ENCODE data around the gene DUS3L.

DUS3L gene

DNA sequence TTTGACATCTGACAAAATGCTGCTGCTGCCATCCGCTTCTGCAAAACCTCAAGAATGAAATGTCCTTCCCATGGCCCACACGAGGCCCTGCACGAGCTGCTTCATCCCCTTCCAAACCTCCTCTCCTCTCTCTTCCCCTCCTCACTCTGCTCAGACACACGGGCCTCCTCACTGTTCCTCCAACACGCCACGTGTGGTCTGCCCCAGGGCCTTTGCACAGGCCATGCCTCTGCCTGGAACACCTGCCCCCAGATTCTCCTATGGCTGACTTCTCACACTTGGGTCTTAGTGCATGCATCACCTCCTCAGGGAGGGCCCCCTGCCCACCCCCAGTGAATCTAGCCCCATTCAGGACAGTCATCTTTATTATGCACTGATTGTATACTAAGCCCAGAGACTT, 29.8 kb upstream of the DUS3L start:
- TF ChIP-seq, protein P1, sequence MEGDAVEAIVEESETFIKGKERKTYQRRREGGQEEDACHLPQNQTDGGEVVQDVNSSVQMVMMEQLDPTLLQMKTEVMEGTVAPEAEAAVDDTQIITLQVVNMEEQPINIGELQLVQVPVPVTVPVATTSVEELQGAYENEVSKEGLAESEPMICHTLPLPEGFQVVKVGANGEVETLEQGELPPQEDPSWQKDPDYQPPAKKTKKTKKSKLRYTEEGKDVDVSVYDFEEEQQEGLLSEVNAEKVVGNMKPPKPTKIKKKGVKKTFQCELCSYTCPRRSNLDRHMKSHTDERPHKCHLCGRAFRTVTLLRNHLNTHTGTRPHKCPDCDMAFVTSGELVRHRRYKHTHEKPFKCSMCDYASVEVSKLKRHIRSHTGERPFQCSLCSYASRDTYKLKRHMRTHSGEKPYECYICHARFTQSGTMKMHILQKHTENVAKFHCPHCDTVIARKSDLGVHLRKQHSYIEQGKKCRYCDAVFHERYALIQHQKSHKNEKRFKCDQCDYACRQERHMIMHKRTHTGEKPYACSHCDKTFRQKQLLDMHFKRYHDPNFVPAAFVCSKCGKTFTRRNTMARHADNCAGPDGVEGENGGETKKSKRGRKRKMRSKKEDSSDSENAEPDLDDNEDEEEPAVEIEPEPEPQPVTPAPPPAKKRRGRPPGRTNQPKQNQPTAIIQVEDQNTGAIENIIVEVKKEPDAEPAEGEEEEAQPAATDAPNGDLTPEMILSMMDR (conservative IDR thresholded peaks at IDR 0.05; ENCODE audit: low read length), result no peak
- no peak overlapping the region for H3K4me3 ChIP-seq (ENCODE audit: low read length)
- no peak for DNase-seq (ENCODE audit: low read depth)

DNA sequence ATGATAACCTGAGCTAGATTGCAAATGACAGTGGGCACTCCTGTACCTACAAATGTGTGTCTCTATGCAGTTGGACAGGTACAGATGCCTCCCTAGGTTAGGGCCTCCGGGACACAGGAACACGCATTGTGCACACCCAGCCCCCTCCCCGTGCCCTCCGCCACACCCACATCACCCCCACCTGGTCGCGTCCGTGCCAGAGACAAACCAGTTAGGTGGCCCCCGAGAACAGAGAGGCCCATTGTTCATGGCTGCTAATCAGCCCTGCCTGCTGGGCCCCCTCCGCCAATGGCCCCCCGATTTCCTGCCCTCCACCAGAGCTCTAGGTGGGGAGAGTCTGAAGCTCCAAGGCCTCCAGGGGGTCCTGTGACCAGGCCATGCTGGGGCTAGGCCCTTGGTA, 27.6 kb upstream of the DUS3L start:
- TF ChIP-seq, protein P1 (conservative IDR thresholded peaks at IDR 0.05; ENCODE audit: low read length), result no peak
- no peak overlapping the region for H3K4me3 ChIP-seq (ENCODE audit: low read length)
- DNase-seq (ENCODE audit: low read depth), result no peak

DNA sequence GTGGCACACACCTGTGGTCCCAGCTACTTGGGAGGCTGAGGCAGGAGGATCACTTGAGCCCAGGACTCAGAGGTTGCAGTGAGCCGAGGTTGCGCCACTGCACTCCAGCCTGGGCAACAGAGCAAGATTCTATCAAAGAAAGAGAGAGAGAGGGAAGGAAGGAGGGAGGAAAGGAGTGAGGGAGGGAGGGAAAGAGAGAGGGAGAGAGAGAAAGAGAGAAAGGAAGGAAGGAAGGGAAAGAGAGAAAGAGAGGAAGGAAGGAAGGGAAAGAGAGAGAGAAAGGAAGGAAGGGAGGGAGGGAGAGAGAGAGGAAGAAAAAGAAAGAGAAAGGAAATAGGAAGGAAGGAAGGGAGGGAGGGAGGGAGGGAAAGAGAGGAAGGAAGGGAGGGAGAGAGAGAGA, 26.3 kb upstream of the DUS3L start:
- no peak overlapping the region for H3K4me3 ChIP-seq (ENCODE audit: low read length)
- TF ChIP-seq, protein P1 (conservative IDR thresholded peaks at IDR 0.05; ENCODE audit: low read length), result no peak
- DNase-seq (ENCODE audit: low read depth), result no peak

DNA sequence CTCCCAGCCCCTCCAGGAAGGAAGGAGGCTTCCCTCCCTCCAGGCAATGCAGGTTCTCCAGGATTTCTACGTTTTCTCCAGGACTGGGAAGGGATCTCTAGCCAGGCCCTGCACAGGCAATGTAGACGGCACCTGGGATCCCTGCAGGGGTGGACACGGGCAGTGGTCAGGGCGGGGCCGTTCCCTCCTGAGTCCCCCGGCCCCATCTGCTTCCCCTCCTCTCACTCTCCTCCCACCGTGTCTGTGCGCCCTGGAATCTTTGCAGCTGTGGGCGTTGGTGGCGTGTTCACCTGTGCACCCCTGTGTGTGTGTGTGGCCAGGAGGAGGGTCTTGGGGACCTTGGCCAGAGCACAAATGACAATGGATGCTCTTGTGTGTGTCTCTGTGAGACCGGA, 23.9 kb upstream of the DUS3L start:
- TF ChIP-seq, protein P1 (conservative IDR thresholded peaks at IDR 0.05; ENCODE audit: low read length), result no peak
- H3K4me3 ChIP-seq (ENCODE audit: low read length), result no peak overlapping the region
- no peak for DNase-seq (ENCODE audit: low read depth)

DNA sequence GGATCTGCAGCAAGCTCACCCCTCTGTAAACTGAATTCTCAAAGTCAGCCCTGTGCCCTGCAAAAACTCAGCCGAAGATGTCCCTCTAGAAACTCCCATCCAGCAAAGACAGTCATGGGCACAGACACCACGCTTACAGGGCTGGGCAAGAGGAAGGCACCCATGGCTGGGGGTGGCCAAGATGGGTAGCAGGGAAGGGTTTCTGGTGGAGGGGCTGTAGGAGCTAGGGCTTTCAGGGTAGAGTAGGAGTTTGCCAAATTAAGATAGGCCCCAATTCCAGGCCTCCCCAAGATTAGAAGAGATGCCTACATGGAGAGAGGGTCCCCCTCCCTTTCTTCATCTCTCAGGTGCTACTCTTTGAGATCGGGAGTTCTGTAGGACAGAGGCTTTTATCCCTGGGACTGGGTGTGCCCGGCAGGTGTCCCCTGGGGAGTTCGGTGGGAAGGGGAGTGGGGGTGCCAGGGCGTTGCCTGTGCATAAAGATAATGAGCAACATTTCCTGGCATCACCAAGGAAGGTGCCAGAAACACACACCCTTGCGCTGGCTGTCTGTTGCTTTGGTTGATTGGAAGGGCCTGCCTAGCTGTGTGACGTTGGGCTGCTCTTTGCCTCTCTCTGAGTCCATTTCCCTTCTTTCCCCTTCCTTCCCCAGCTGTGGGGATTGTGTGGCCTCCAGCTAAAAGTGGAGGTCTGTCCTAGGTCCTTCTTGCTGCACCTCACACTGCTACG, 23.3 kb upstream of the DUS3L start:
- H3K4me3 ChIP-seq (ENCODE audit: low read length), result no peak overlapping the region

DNA sequence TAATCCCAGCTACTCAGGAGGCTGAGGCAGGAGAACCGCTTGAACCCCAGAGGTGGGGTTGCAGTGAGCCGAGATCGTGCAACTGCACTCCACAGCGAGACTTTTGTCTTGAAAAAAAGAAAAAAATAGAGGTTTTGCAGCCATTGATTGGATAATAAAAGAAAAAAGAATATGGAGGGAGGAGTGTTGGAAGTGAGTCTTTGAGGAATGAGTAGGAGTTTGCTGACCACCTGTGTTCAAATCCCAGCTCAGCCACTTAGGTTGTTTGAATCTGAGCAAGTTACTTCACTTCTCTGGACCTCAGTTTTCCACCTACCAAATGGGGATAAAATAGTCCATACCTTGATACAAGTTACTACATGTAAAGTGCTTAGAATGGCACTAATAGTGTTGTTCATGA, 20.2 kb upstream of the DUS3L start:
- TF ChIP-seq, protein P1 (conservative IDR thresholded peaks at IDR 0.05; ENCODE audit: low read length), result no peak
- no peak for DNase-seq (ENCODE audit: low read depth)

More for the DNA sequence above, 23.3 kb upstream of the DUS3L start:
- DNase-seq (ENCODE audit: low read depth), result no peak
- TF ChIP-seq, protein P1 (conservative IDR thresholded peaks at IDR 0.05; ENCODE audit: low read length), result no peak

DNA sequence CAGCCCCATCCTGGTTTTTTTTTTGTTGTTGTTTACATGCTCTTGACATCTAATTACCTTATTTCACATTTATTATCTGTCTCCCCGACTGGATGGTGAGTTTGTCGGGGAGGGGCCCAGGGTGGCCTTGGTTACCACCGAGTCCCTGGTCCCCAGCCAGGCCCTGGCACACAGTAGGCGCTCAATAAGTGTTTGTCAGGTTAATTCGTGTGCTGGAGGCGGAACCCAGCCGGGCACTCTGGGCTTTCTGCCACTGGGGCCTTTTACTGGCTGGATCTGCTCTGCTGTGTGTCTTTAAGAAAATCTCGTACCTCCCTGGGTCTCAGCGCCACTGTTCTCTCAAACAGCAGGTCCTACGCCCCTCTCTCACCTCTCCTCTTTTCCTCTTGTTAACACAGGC, 18.5 kb upstream of the DUS3L start:
- H3K4me3 ChIP-seq (ENCODE audit: low read length), result no peak overlapping the region
- no peak for DNase-seq (ENCODE audit: low read depth)
- TF ChIP-seq, protein P1 (conservative IDR thresholded peaks at IDR 0.05; ENCODE audit: low read length), result no peak

More for the DNA sequence above, 20.2 kb upstream of the DUS3L start:
- no peak overlapping the region for H3K4me3 ChIP-seq (ENCODE audit: low read length)

All from AG10803 (cell line).